H9 (cell line): ENCODE results near the gene ZNF263. TPM values are rescaled to one million over a fixed set of nuclear protein-coding genes. Genes with fewer than 3 reads are reported as not detected.
"Not testable (repeated sequence)": the region's sequence is repeated elsewhere in the genome, so short reads cannot be mapped to it uniquely, and the experiment has no call there.

Experiments used
- DNase-seq: peaks from one replicate; pipeline ENCODE4 v3.0.0-alpha.2; 2017
- H2AFZ ChIP-seq: one replicate; pipeline ENCODE4 v1.6.1; 2013; ENCODE audit warnings: mild to moderate bottlenecking, low read length, control low read depth, moderate library complexity
- H2AK5ac ChIP-seq: 2 replicates; pipeline ENCODE4 v1.6.1; 2013; ENCODE audit warnings: low read length, control low read depth, mixed read lengths; ENCODE audit not compliant: insufficient read length
- H2BK120ac ChIP-seq: one replicate; pipeline ENCODE4 v1.6.1; 2013; ENCODE audit warnings: low read depth, mild to moderate bottlenecking, low read length, control low read depth, inconsistent platforms; ENCODE audit not compliant: poor library complexity, severe bottlenecking
- H2BK12ac ChIP-seq: 2 replicates; pipeline ENCODE4 v1.6.1; 2013; ENCODE audit warnings: low read length, control low read depth, mixed read lengths, low read depth; ENCODE audit not compliant: insufficient read length
- H2BK15ac ChIP-seq: 2 replicates; pipeline ENCODE4 v1.6.1; 2013; ENCODE audit warnings: low read depth, low read length, control low read depth
- H2BK20ac ChIP-seq: one replicate; pipeline ENCODE4 v1.6.1; 2013; ENCODE audit warnings: low read depth, mild to moderate bottlenecking, low read length, control low read depth, inconsistent platforms; ENCODE audit not compliant: poor library complexity, severe bottlenecking
- H2BK5ac ChIP-seq: 2 replicates; pipeline ENCODE4 v1.6.1; 2013; ENCODE audit warnings: low read length, control low read depth, mixed read lengths; ENCODE audit not compliant: insufficient read length
- H3K14ac ChIP-seq: 2 replicates; pipeline ENCODE4 v1.6.1; 2013; ENCODE audit warnings: low read length, control low read depth; ENCODE audit not compliant: insufficient read depth
- H3K18ac ChIP-seq: 2 replicates; pipeline ENCODE4 v1.6.1; 2013; ENCODE audit warnings: low read depth, mild to moderate bottlenecking, mixed read lengths, low read length, control low read depth; ENCODE audit not compliant: insufficient read length
- H3K23ac ChIP-seq: 2 replicates; pipeline ENCODE4 v1.6.1; 2013; ENCODE audit warnings: low read length, control low read depth, mixed read lengths, low read depth; ENCODE audit not compliant: insufficient read length
- H3K23me2 ChIP-seq: 2 replicates; pipeline ENCODE4 v1.6.1; 2013; ENCODE audit warnings: low read depth, mild to moderate bottlenecking, mixed read lengths, low read length, control low read depth; ENCODE audit not compliant: insufficient read length, poor library complexity, severe bottlenecking
- H3K27ac ChIP-seq: 2 replicates; pipeline ENCODE4 v1.5.1; 2013; ENCODE audit warnings: low read length, control low read depth, mixed read lengths, low read depth; ENCODE audit not compliant: insufficient read length
- H3K27me3 ChIP-seq: 2 replicates; pipeline ENCODE4 v1.6.1; 2013; ENCODE audit warnings: low read length, control low read depth, inconsistent platforms; ENCODE audit not compliant: insufficient read depth
- H3K4ac ChIP-seq: 2 replicates; pipeline ENCODE4 v1.6.1; 2013; ENCODE audit warnings: low read depth, mild to moderate bottlenecking, control low read depth, inconsistent platforms, low read length, moderate library complexity
- H3K4me1 ChIP-seq: 2 replicates; pipeline ENCODE4 v1.6.1; 2013; ENCODE audit warnings: low read length, control low read depth, inconsistent platforms; ENCODE audit not compliant: insufficient read depth
- H3K4me2 ChIP-seq: 2 replicates; pipeline ENCODE4 v1.6.1; 2013; ENCODE audit warnings: low read length, control low read depth, mixed read lengths; ENCODE audit not compliant: insufficient read length, insufficient read depth
- H3K56ac ChIP-seq: 2 replicates; pipeline ENCODE4 v1.6.1; 2013; ENCODE audit warnings: low read depth, mild to moderate bottlenecking, mixed read lengths, low read length, control low read depth; ENCODE audit not compliant: insufficient read length
- H3K79me1 ChIP-seq: 2 replicates; pipeline ENCODE4 v1.6.1; 2013; ENCODE audit warnings: low read depth, mild to moderate bottlenecking, moderate library complexity, low read length, control low read depth, inconsistent platforms; ENCODE audit not compliant: insufficient read depth, poor library complexity, severe bottlenecking
- H3K79me2 ChIP-seq: 2 replicates; pipeline ENCODE4 v1.6.1; 2013; ENCODE audit warnings: low read length, control low read depth, inconsistent platforms; ENCODE audit not compliant: insufficient read depth
- H3K9ac ChIP-seq: 2 replicates; pipeline ENCODE4 v1.6.1; 2013; ENCODE audit warnings: low read length, control low read depth, mixed read lengths; ENCODE audit not compliant: insufficient read length; ENCODE audit errors: extremely low read depth
- H3K9me3 ChIP-seq: one replicate; pipeline ENCODE4 v1.6.1; 2013; ENCODE audit warnings: low read depth, low read length, inconsistent platforms; ENCODE audit not compliant: control insufficient read depth
- H3T11ph ChIP-seq: one replicate; pipeline ENCODE4 v1.6.1; 2013; ENCODE audit warnings: mild to moderate bottlenecking, low read length, control low read depth, inconsistent platforms
- H4K20me1 ChIP-seq: one replicate; pipeline ENCODE4 v1.6.1; 2013; ENCODE audit not compliant: control insufficient read depth, insufficient read length, insufficient read depth
- H4K5ac ChIP-seq: 2 replicates; pipeline ENCODE4 v1.6.1; 2013; ENCODE audit warnings: low read depth, mild to moderate bottlenecking, mixed read lengths, low read length, control low read depth; ENCODE audit not compliant: insufficient read length
- H4K8ac ChIP-seq: replicated peaks from 2 replicates; pipeline ENCODE4 v1.6.1; 2013; ENCODE audit warnings: low read length, control low read depth, mixed read lengths, low read depth; ENCODE audit not compliant: insufficient read length
- H4K91ac ChIP-seq: 2 replicates; pipeline ENCODE4 v1.6.1; 2013; ENCODE audit warnings: low read depth, mild to moderate bottlenecking, moderate library complexity, mixed read lengths, low read length, control low read depth; ENCODE audit not compliant: insufficient read length
- H3K27ac Mint-ChIP-seq, 3 experiments: 2 replicates in 2 of 3; 3 replicates in 1 of 3; pipeline ENCODE4 v1.8.0; 2020 to 2021; ENCODE audit warnings: mixed read lengths in 3 of 3, mild to moderate bottlenecking in 1 of 3, moderate library complexity in 1 of 3
- H3K27me3 Mint-ChIP-seq: 2 replicates; pipeline ENCODE4 v1.8.0; 2021; ENCODE audit warnings: low read depth, mild to moderate bottlenecking, moderate library complexity, mixed read lengths
- H3K36me3 Mint-ChIP-seq, 3 experiments: 2 replicates in 2 of 3; 3 replicates in 1 of 3; pipeline ENCODE4 v1.8.0; 2020 to 2021; ENCODE audit warnings: low read depth in 3 of 3, mixed read lengths in 3 of 3; ENCODE audit not compliant: insufficient read depth in 1 of 3
- H3K4me1 Mint-ChIP-seq, 2 experiments: 2 replicates each; pipeline ENCODE4 v1.8.0; 2020; ENCODE audit warnings: mixed read lengths in 2 of 2
- H3K4me3 Mint-ChIP-seq, 2 experiments: 2 replicates in 1 of 2; 3 replicates in 1 of 2; pipeline ENCODE4 v1.8.0; 2020 to 2021; ENCODE audit warnings: mild to moderate bottlenecking in 2 of 2, mixed read lengths in 2 of 2, moderate library complexity in 1 of 2
- H3K9me3 Mint-ChIP-seq, 2 experiments: 2 replicates in 1 of 2; 3 replicates in 1 of 2; pipeline ENCODE4 v1.8.0; 2020; ENCODE audit warnings: mild to moderate bottlenecking in 2 of 2, mixed read lengths in 2 of 2, moderate library complexity in 1 of 2
- WGBS: extraction: QIAGEN DNeasy Blood & Tissue Kit; methylation state at CpG from one replicate; pipeline ENCODE4 v1.1.7; 2013; ENCODE audit warnings: missing lambda C conversion rate, low lambda C conversion rate, mixed read lengths; ENCODE audit not compliant: insufficient read length; ENCODE audit errors: extremely low coverage; 5-methylcytosine and 5-hydroxymethylcytosine counted together
- total RNA-seq: library from RNA; stranded (reverse); gene quantifications from 2 replicates; pipeline ENCODE4 v1.2.1, GENCODE V29; 2021

ZNF263 gene
- total RNA-seq, 1 experiment from 2014 or later = 35.7 TPM

GRCh38 chr16:3271281-3271680 lies 12.0 kb upstream of the ZNF263 start:
- H2BK12ac ChIP-seq, H3K4me1 Mint-ChIP-seq, H3K9ac ChIP-seq, H2BK20ac ChIP-seq, H2AFZ ChIP-seq, H3K14ac ChIP-seq, H3K18ac ChIP-seq, H2BK5ac ChIP-seq, H3K23ac ChIP-seq, H3K56ac ChIP-seq, H3K27ac Mint-ChIP-seq, H3K9me3 ChIP-seq, H2BK15ac ChIP-seq, DNase-seq, H3K23me2 ChIP-seq, H3K27ac ChIP-seq, H3K79me1 ChIP-seq, H3K4me3 Mint-ChIP-seq, H4K8ac ChIP-seq, H3K27me3 ChIP-seq, H3K4me1 ChIP-seq, H3K4ac ChIP-seq, H3K79me2 ChIP-seq, H2BK120ac ChIP-seq, H3T11ph ChIP-seq, H4K91ac ChIP-seq, H2AK5ac ChIP-seq, H4K20me1 ChIP-seq, H3K4me2 ChIP-seq, H3K36me3 Mint-ChIP-seq, H4K5ac ChIP-seq: not testable (repeated sequence)
- H3K27me3 Mint-ChIP-seq = peaks cover 12% of the 10 kb centered on the region
- no CpG with 5 or more reads among the region's 22 CpGs for WGBS
- peaks cover 26 to 51% of the 10 kb centered on the region in 2 experiments for H3K9me3 Mint-ChIP-seq
